NCI-H2081 (cell line): ENCODE results near the gene FADS6.
A peak's percentile ranks its signal among the peaks of the same experiment; 100 is the strongest.
"Not testable (repeated sequence)": the region's sequence is repeated elsewhere in the genome, so short reads cannot be mapped to it uniquely, and the experiment has no call there.

Experiments used
- DNase-seq, 2 experiments: peaks; one replicate each; lab custom pipeline; 2025; lab: John Stamatoyannopoulos, UW

FADS6 gene

DNA sequence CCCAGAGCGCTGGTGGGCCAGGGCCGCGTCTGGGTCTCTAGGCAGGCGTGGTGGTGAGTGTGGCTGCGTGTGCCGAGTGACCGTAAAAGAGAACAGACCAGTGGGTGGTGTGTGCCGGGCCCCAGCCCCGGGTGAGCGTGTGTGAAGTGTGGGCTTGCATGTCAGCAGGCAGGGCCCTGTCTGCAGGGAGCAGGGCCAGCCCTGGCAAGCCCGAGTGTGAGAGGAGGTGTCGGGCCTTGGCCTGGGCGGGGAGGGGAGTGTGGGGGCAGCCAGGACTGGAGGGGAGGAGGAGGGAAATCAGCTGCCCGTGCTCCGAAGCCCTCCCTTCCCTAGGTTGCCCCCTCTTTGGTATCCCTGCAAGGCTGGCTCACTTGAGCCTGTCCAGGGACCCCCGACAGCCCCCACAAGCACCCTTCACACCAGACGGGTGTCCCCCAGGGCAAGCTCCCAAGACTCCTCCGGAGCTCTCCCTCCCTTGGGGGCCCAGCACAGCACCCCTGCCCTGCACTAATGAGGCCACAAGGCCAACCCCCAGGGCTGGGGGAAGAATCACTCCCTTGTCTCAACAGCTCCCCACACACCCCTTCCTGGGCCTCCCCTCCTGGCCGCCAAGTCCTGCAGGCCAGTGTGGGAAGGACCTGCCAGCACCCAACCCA, 27.7 kb upstream of the FADS6 start:
- DNase-seq, result no peak

- DNase-seq, result no peak
Observed at GRCh38 chr17:74920642-74921025, 27.2 kb upstream of the FADS6 start.

DNA sequence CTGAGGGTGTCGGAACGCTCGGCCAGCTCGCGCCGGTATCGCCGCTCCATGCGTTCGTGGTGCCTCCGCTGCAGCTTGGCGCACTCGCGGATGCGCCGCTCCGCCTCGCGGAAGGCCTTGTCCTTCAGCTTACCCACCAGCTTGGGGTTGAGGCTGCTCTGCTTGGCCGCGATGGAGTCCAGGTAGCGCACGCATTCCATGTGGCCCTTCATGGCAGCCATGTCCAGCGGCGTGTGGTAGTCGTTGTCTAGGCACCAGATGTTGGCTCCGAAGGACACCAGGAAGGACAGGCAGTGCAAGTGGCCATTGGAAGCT, 26.8 kb upstream of the FADS6 start:
- no peak for DNase-seq

DNA sequence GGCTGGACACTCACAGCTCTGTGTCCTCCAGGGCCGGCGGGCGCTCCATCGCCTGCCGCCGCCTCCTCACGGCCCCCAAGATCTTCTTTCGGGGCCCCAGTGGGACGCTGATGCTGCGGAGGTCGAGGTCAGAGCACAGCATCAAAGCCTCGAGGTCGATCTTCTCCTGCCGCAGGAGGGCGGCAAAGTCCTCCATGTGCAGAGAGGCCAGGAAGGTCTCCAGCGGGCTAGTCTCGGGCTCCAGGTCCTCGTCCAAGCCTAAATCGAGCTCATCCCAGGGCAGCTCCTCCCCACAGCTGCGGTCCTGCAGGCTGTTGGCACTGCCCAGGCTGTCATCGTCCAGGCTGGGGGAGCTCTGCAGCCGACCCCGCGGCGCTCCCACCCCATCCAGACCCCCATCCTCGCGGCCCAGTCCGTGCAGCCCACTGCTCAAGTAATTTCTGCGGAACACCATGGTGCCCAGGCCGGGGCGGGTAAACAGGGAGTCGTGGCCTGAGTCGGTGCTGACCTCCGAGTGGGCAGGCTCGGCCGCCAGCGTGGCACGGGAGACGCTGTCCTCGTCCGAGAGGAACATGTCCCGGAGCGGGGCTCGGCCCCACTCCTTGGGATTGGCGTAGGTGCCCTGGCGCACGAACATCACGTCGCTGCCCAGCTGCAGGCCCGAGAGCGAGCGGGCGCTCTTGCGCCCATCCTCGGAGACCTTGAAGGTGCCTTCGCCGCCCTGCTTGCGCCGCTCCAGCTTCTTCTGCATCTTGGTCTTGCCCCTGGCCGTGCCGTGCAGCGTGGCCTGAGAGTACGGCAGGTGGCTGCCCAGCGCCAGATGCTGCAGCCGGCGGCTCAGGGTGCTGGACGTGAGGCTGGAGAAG, 26.2 kb upstream of the FADS6 start:
- no peak for DNase-seq

DNA sequence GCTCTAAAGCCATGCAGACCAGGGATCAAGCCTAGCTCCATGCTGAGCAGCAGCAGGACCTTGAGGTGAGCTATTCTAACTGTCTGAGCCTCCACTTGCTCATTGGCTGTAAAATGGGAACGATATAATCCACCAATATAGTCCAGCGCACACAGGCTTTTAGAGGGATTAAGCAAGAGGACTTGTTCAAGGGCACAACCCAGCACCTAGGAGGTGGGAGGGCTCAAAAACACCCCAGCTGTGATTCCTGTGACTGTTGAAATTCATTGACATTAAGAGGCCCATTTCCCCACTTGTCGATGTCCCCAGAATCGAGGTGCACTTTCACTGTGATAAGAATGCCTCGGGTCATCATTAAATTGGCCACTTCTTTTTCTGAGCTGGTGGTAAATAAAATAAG, 25.5 kb upstream of the FADS6 start:
- DNase-seq, result no peak

DNA sequence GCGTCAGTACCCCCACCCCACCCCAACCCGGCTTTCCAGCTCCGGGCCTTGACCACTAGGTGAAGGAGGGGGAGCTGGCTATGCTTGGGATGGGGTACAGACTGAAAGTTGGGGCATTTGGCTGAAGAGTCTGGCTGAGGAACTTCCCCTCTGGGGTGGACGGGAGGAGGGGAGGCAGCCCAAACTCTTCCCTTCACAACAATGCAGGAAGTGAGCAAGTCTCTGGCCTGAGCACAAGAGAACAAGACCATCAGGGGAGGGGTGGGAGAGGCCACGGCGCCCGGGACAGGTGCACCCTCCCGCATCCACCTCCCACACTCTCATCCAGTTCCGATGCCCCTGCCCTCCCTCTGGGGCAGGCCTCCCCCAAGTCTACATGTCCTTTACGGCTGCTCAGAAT, 24.0 kb upstream of the FADS6 start:
- no peak for DNase-seq

DNA sequence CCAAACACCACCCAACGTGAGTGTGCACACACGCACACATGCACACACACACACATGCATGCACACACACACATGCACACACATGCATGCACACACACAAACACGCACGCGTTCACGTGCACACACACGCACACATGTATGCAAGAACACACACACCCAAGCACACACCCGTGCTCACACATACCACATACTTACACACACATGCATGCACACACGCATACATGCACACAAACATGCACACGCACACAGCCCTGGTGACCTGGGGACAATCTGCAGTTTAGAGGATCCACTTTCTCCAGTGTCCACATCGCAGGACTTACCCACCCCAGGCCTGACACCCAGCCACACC, 23.4 kb upstream of the FADS6 start:
- DNase-seq, result no peak

GRCh38 chr17:74916136-74916850, 22.9 kb upstream of the FADS6 start:
- no peak for DNase-seq

DNA sequence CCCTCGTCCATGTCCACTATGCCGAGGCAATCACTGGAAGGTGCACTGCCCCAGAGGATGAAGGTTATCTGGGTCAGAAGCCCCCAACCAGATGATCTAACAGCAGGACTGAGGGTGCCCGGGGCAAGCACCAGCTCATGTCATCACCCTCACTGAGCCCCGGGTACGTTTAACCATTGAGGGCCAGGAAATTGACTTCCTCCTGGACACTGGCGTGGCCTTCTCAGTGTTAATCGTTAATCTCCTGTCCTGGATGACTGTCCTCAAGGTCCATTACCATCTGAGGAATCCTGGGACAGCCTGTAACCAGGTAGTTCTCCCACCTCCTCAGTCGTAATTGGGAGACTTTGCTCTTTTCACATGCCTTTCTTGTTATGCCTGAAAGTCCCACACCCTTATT, 18.0 kb upstream of the FADS6 start:
- DNase-seq, result not testable (repeated sequence)

GRCh38 chr17:74909097-74909496, 15.7 kb upstream of the FADS6 start:
- DNase-seq, result not testable (repeated sequence)

DNA sequence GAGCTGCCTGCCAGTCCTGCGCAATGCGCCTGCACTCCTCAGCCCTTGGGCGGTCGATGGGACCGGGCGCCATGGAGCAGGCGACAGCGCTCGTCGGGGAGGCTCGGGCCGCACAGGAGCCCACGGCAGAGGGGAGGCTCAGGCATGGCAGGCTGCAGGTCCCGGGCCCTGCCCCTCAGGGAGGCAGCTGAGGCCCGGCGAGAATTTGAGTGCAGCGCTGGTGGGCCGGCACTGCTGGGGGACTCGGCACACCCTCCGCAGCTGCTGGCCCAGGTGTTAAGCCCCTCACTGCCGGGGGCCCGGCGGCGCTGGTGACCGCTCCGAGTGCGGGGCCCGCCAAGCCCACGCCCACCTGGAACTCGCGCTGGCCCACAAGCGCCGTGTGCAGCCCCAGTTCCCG, 13.6 kb upstream of the FADS6 start:
- DNase-seq, result no peak

- peak in 1 of 2 experiments; percentile 8 for DNase-seq
Observed at GRCh38 chr17:74906214-74906793, 12.9 kb upstream of the FADS6 start.

GRCh38 chr17:74904687-74905409, 11.4 kb upstream of the FADS6 start:
- DNase-seq, result no peak

GRCh38 chr17:74903671-74904070, 10.2 kb upstream of the FADS6 start:
- no peak for DNase-seq

GRCh38 chr17:74903034-74903433, 9.6 kb upstream of the FADS6 start:
- DNase-seq, result no peak

- no peak for DNase-seq
Observed at GRCh38 chr17:74901353-74902135, 8.1 kb upstream of the FADS6 start.

GRCh38 chr17:74900208-74900607, 6.8 kb upstream of the FADS6 start:
- DNase-seq, result no peak

DNA sequence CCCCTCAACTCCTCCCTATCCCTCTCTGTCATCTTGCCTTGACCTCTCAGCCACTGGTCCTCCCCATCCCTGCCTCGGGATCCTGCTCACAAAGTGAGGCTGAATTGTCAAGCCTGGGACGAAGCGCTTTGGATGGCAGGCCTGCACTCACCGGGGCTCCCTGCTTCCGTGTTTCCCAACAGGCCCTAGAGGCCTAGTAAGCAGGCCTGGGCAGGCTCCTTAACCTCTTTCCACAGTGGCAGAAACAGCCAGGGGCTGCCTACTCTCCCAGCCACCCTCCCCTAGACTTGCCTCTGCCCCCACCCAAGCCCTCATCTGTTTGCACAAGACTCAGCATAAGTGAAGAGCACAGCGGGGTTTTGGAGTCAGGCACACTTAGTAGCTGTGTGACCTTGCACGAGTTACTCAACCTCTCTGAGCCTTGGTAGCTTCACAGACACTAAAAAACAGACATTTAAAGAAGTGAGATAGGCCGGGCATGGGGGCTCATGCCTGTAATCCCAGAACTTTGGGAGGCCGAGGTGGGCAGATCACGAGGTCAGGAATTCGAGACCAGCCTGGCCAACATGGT, 5.0 kb upstream of the FADS6 start:
- DNase-seq, result no peak

DNA sequence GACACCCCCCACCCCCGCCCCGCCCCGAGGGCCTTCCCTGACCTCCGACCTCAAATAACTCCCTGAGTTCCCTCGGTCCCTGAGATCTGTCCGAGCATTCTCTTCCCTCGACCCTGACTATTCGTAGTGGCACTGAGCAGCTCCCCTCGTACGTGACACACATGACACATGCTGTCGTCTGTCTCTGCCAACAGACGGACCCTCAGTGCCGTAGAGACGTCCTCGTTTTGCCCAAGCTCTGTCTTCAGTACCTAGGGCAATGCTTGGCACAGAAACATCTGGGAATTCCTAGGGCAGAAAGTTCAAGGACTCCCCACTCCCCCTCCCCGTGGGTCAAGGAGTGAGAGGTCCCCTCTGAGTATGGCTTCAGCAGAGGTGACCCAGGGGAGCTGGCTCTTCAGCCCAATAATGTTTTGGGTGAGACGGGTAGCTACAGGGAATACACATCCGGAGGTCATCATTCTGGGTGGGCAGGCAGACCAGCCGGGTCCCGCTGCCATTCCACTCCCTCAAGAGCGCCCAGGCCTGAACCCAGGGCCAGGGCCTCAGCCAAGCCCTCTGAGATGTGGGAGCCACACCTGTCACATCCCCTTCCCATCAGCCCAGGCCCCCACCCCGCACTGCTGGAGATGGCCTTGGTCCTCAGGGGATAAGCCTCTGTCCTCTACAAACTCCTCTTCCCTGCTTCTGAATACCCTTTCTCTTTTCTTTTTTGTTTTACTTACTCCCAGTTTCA, 671 bp upstream of the FADS6 start:
- no peak for DNase-seq
